Endothelial cell of umbilical vein (primary cell): ENCODE results near the gene ARID3B.

Experiments
- TF ChIP-seq, protein P1 (sequence below), 2 donors: IDR thresholded peaks; 1 replicate in 1 of 2; 2 replicates in 1 of 2; pipeline ENCODE4 v1.5.1; 2011; ENCODE audit warnings: low read length in 2 of 2, mild to moderate bottlenecking in 2 of 2, moderate library complexity in 2 of 2, control low read depth in 1 of 2, inconsistent platforms in 1 of 2, low read depth in 1 of 2; ENCODE audit not compliant: insufficient read depth in 1 of 2; ENCODE audit errors: extremely low read depth in 1 of 2
- TF ChIP-seq, protein P2 (sequence below): IDR thresholded peaks from 2 replicates; pipeline ENCODE4 v1.6.1; 2011; ENCODE audit not compliant: insufficient read depth, insufficient read length

- TF ChIP-seq, protein P1, sequence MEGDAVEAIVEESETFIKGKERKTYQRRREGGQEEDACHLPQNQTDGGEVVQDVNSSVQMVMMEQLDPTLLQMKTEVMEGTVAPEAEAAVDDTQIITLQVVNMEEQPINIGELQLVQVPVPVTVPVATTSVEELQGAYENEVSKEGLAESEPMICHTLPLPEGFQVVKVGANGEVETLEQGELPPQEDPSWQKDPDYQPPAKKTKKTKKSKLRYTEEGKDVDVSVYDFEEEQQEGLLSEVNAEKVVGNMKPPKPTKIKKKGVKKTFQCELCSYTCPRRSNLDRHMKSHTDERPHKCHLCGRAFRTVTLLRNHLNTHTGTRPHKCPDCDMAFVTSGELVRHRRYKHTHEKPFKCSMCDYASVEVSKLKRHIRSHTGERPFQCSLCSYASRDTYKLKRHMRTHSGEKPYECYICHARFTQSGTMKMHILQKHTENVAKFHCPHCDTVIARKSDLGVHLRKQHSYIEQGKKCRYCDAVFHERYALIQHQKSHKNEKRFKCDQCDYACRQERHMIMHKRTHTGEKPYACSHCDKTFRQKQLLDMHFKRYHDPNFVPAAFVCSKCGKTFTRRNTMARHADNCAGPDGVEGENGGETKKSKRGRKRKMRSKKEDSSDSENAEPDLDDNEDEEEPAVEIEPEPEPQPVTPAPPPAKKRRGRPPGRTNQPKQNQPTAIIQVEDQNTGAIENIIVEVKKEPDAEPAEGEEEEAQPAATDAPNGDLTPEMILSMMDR (IDR thresholded peaks at IDR 0.05; ENCODE audit: extremely low read depth in 1 of 2, insufficient read depth in 1 of 2, low read depth in 1 of 2, low read length in 2 of 2), result no peak
- TF ChIP-seq, protein P2, sequence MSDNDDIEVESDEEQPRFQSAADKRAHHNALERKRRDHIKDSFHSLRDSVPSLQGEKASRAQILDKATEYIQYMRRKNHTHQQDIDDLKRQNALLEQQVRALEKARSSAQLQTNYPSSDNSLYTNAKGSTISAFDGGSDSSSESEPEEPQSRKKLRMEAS, result no peak
Measured at GRCh38 chr15:74580538-74581350, 39.7 kb downstream of the ARID3B start.
